ENCODE results near the gene SLC16A9.
A peak's percentile ranks its signal among the peaks of the same experiment; 100 is the strongest.

Gene SLC16A9

DNA sequence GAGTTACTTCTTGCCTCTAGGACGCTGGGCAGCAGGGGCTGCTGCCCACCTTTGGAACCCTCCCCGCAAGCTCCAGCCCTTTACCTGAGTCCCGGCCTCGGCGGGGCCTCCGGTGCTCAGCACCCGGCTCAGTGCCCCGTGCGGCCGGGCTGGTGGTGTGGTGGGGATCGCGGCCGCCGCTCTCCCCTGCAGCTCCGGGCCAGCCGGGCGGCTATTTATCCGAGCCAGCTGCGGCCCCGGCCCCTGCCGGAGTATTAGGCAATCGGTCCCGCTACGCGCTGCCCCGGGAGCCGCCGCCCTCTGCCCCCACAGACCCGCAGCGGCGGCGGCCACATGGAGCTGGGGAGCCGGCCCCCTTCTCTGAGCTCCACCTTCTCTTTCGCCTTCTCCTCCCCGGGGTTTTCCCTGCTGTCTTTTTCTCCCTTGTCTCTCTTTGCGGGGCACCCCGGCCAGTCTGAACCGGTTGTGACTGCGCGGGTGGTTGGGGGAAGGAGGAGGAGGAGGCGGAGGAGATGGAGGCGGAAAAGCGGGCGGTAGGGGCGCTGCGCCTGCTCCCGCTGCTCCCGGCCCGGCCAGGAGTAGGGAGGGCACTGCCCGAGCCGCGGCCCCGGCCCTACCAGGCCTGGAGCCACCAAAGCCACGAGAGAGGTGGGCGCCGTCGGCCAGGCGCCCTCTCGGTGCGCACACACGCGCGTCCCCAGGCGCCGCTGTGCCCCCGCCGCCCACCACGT, at the start of gene SLC16A9:
Gene SLC16A9, minus strand, starts transcription at position 456 of the 731 bp plus-strand sequence. CDS start 25,559 bp downstream, outside the sequence.
- DNase-seq (ENCODE audit: low read depth): peak; percentile 4
- H3K4me3 ChIP-seq (ENCODE audit: low read length): peak within 1 kb of the TSS; percentile 55
- TF ChIP-seq, protein P1, sequence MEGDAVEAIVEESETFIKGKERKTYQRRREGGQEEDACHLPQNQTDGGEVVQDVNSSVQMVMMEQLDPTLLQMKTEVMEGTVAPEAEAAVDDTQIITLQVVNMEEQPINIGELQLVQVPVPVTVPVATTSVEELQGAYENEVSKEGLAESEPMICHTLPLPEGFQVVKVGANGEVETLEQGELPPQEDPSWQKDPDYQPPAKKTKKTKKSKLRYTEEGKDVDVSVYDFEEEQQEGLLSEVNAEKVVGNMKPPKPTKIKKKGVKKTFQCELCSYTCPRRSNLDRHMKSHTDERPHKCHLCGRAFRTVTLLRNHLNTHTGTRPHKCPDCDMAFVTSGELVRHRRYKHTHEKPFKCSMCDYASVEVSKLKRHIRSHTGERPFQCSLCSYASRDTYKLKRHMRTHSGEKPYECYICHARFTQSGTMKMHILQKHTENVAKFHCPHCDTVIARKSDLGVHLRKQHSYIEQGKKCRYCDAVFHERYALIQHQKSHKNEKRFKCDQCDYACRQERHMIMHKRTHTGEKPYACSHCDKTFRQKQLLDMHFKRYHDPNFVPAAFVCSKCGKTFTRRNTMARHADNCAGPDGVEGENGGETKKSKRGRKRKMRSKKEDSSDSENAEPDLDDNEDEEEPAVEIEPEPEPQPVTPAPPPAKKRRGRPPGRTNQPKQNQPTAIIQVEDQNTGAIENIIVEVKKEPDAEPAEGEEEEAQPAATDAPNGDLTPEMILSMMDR (conservative IDR thresholded peaks at IDR 0.05; ENCODE audit: low read length): peak; percentile 24

GRCh38 chr10:59757966-59758365, 48.3 kb upstream of the SLC16A9 start:
- no peak overlapping the region for H3K4me3 ChIP-seq (ENCODE audit: low read length)
- TF ChIP-seq, protein P1 (conservative IDR thresholded peaks at IDR 0.05; ENCODE audit: low read length): no peak
- DNase-seq (ENCODE audit: low read depth): peak; percentile 3

- no peak for DNase-seq (ENCODE audit: low read depth)
- no peak overlapping the region for H3K4me3 ChIP-seq (ENCODE audit: low read length)
- TF ChIP-seq, protein P1 (conservative IDR thresholded peaks at IDR 0.05; ENCODE audit: low read length): no peak
Observed at GRCh38 chr10:59754951-59755350, 45.3 kb upstream of the SLC16A9 start.

DNA sequence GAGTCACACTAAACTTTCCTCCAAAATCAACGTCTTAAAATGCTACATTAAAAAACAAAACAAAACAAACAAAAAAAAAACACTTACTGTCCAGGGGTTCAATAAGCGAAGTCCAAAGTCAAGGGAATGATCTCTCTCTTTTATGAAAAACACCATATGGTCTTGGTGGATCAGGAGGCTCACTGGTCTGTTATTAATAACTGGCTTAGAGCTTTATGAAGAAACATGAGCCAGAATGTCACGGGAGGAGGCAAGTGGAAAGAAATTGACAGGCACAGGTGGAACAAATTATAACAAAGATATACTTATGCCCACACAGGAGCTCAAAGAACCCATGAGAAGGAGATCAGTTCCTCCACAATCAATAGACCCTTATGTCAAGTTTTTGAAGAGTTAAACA, 43.6 kb upstream of the SLC16A9 start, which contains the start of gene MRLN:
Gene MRLN, minus strand, starts transcription at position 189 of the 400 bp plus-strand sequence.
- no peak for DNase-seq (ENCODE audit: low read depth)
- TF ChIP-seq, protein P1 (conservative IDR thresholded peaks at IDR 0.05; ENCODE audit: low read length): no peak

GRCh38 chr10:59752278-59752940, 42.8 kb upstream of the SLC16A9 start:
- DNase-seq (ENCODE audit: low read depth): no peak
- TF ChIP-seq, protein P1 (conservative IDR thresholded peaks at IDR 0.05; ENCODE audit: low read length): no peak
- H3K4me3 ChIP-seq (ENCODE audit: low read length): no peak overlapping the region

More for the DNA sequence above, 43.6 kb upstream of the SLC16A9 start, which contains the start of gene MRLN:
- no peak within 1 kb of the TSS for H3K4me3 ChIP-seq (ENCODE audit: low read length)

DNA sequence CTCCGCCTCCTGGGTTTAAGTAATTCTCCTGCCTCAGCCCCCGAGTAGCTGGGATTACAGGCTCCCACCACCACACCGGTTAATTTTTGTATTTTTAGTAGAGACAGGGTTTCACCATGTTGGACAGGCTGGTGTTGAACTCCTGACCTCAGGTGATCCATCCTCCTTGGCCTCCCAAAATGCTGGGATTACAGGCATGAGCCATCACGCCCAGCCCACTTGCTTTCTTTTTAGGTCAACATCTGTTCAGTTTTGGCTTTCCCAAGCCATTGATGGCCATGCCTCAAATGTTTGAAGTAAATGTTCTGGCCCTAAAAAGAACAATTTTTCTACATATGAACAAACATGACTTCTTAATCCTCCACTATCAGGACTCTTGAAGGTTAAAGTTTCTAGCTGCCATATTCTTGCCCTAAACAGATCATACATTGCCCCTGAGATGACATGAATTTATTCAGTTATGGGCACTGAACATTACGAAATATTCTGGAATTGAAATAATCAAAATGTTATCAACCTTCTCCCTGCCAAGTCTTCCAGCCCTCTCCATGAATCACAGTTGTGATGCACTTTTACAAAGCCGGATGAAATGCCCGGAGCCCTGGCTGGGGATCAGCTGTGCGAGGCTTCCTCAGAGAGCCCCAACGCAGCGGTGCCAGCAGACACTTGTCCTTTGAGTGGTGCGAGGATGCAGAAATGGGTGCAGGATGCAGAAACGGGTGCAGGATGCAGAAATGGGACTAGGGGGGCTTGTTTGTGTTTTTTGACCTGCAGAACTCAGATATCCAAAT, 40.7 kb upstream of the SLC16A9 start:
- TF ChIP-seq, protein P1 (conservative IDR thresholded peaks at IDR 0.05; ENCODE audit: low read length): no peak
- no peak for DNase-seq (ENCODE audit: low read depth)
- no peak overlapping the region for H3K4me3 ChIP-seq (ENCODE audit: low read length)

All from AG10803 (cell line).